Activated CD8-positive, alpha-beta memory T cell treated with anti-CD3 and anti-CD28 coated beads, Interleukin-2, amount 50 U/mL, for 24 hours (primary cell): Measurements from ENCODE around the gene METRNL.
"Not testable (repeated sequence)": the region's sequence is repeated elsewhere in the genome, so short reads cannot be mapped to it uniquely, and the experiment has no call there.

Source experiments
- DNase-seq: peaks from one replicate; pipeline ENCODE4 v3.0.0-alpha.2; 2020; ENCODE audit errors: extremely low read depth

Gene METRNL

GRCh38 chr17:83106913-83107655 is 27.7 kb downstream of the METRNL start:
- no peak for DNase-seq

GRCh38 chr17:83107656-83108048 is 28.2 kb downstream of the METRNL start:
- no peak for DNase-seq

GRCh38 chr17:83108709-83109108 is 29.3 kb downstream of the METRNL start:
- no peak for DNase-seq

- DNase-seq = no peak
Measured at GRCh38 chr17:83109386-83109785, 30.0 kb downstream of the METRNL start.

GRCh38 chr17:83109793-83110645 is 30.6 kb downstream of the METRNL start:
- no peak for DNase-seq

GRCh38 chr17:83110735-83111134 is 31.3 kb downstream of the METRNL start:
- no peak for DNase-seq

GRCh38 chr17:83111516-83112282 is 32.3 kb downstream of the METRNL start:
- no peak for DNase-seq

- DNase-seq = no peak
Measured at GRCh38 chr17:83113381-83113780, 34.0 kb downstream of the METRNL start.

- no peak for DNase-seq
Measured at GRCh38 chr17:83113792-83114191, 34.4 kb downstream of the METRNL start.

- no peak for DNase-seq
Measured at GRCh38 chr17:83114706-83115105, 35.3 kb downstream of the METRNL start.

- DNase-seq = no peak
Measured at GRCh38 chr17:83115202-83115651, 35.8 kb downstream of the METRNL start.

GRCh38 chr17:83115832-83116231 is 36.4 kb downstream of the METRNL start:
- DNase-seq = no peak

GRCh38 chr17:83116311-83116771 is 36.9 kb downstream of the METRNL start:
- DNase-seq = no peak

- DNase-seq = no peak
Measured at GRCh38 chr17:83116783-83117555, 37.6 kb downstream of the METRNL start.

GRCh38 chr17:83117583-83117982 is 38.2 kb downstream of the METRNL start:
- DNase-seq = no peak

- DNase-seq = no peak
Measured at GRCh38 chr17:83118071-83118841, 38.8 kb downstream of the METRNL start.

- DNase-seq = no peak
Measured at GRCh38 chr17:83119987-83120864, 40.8 kb downstream of the METRNL start.

GRCh38 chr17:83121473-83121872 is 42.1 kb downstream of the METRNL start:
- not testable (repeated sequence) for DNase-seq
